AG09319 (cell line): ENCODE measurements around the gene TAF6.
"Not testable (repeated sequence)": the region's sequence is repeated elsewhere in the genome, so short reads cannot be mapped to it uniquely, and the experiment has no call there.

Experiments
- DNase-seq: peaks from one replicate; pipeline ENCODE4 v3.0.0-alpha.2; 2010; ENCODE audit warnings: low read depth; ENCODE audit errors: extremely low read depth
- CTCF ChIP-seq: IDR thresholded peaks from 2 replicates; pipeline ENCODE4 v1.5.1; 2011; ENCODE audit warnings: low read depth, mild to moderate bottlenecking, inconsistent platforms, low read length, moderate library complexity

The TAF6 gene

GRCh38 chr7:100130608-100131453 is 11.7 kb upstream of the TAF6 start:
- no peak for DNase-seq
- TF ChIP-seq CTCF = peak; percentile 75

GRCh38 chr7:100130220-100130607 is 11.1 kb upstream of the TAF6 start:
- not testable (repeated sequence) for DNase-seq

GRCh38 chr7:100128637-100128963 is 9.4 kb upstream of the TAF6 start:
- no peak for DNase-seq
- TF ChIP-seq CTCF = no peak

- no peak for DNase-seq
- no peak; the same call in 1 of the 2 replicates for TF ChIP-seq CTCF
Measured at GRCh38 chr7:100127866-100128636, 8.9 kb upstream of the TAF6 start.

- DNase-seq = peak; percentile 86
- no peak for TF ChIP-seq CTCF
Measured at GRCh38 chr7:100126931-100127865, 8.0 kb upstream of the TAF6 start, which contains the start of gene MBLAC1. Gene MBLAC1, plus strand, starts transcription at chr7:100126967. Its CDS starts 429 bp downstream, at chr7:100127396.

- DNase-seq = no peak
- no peak for TF ChIP-seq CTCF
Measured at GRCh38 chr7:100126239-100126930, 7.2 kb upstream of the TAF6 start.
